GM12865 (cell line): ENCODE measurements around the gene MSL1.

Experiments used
- DNase-seq: peaks from one replicate; pipeline ENCODE4 v3.0.0; 2010; ENCODE audit warnings: low read depth
- H3K4me3 ChIP-seq: 2 replicates; pipeline ENCODE4 v1.5.1; 2011; ENCODE audit warnings: mild to moderate bottlenecking, low read depth, low read length, control low read depth
- TF ChIP-seq, protein P1 (sequence below): IDR thresholded peaks from 2 replicates; pipeline ENCODE4 v1.5.1; 2011; ENCODE audit warnings: low read length, control low read depth, low read depth, inconsistent platforms; ENCODE audit not compliant: insufficient read depth; ENCODE audit errors: missing control alignments

Gene MSL1

DNA sequence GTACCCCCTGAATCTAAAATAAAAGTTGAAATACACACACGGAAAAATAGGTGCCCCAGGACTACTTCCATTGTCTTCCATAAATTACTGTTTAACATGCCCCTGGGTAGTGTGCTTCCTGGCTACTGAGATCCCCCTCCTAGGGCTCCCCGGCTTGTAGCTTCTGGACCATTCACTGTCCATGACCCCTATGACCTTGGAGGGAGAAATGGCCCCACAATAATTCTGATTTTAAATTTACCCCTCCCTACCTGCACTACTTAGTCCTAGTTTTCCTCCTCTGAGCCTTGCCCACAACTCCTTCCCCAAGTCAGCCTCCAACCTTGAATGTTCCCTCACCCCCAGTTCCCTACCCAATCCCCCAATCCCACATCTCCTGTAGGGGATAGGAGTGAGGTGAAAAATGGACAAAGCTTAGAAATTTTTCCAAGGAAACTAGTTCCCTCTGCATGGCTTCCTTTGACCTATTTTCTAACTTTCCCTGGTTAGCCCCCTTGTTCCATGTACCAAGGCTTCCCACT, 9.5 kb upstream of the MSL1 start:
- no peak overlapping the region for H3K4me3 ChIP-seq
- no peak for DNase-seq
- TF ChIP-seq, protein P1, sequence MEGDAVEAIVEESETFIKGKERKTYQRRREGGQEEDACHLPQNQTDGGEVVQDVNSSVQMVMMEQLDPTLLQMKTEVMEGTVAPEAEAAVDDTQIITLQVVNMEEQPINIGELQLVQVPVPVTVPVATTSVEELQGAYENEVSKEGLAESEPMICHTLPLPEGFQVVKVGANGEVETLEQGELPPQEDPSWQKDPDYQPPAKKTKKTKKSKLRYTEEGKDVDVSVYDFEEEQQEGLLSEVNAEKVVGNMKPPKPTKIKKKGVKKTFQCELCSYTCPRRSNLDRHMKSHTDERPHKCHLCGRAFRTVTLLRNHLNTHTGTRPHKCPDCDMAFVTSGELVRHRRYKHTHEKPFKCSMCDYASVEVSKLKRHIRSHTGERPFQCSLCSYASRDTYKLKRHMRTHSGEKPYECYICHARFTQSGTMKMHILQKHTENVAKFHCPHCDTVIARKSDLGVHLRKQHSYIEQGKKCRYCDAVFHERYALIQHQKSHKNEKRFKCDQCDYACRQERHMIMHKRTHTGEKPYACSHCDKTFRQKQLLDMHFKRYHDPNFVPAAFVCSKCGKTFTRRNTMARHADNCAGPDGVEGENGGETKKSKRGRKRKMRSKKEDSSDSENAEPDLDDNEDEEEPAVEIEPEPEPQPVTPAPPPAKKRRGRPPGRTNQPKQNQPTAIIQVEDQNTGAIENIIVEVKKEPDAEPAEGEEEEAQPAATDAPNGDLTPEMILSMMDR: no peak

DNA sequence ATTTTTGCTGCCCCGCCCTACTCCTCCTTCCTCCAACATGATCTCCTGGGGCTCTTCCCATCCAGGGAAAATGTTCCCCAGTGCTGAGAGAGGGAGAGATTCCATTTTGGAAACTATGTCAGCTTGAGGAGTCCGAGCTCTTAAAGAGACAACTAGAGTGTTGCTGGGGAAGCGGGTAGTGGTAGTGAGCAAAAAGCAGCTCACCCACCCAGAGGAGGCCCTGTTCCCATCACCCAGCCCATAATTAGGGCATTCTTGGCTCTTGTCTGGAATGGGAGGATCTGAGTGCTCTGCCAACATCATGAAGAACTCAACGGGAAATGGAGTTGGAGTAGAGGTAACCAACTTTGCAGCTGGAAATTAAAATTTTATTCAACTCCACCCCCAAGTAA, 9.1 kb upstream of the MSL1 start:
- H3K4me3 ChIP-seq: no peak overlapping the region
- TF ChIP-seq, protein P1: no peak
- no peak for DNase-seq

DNA sequence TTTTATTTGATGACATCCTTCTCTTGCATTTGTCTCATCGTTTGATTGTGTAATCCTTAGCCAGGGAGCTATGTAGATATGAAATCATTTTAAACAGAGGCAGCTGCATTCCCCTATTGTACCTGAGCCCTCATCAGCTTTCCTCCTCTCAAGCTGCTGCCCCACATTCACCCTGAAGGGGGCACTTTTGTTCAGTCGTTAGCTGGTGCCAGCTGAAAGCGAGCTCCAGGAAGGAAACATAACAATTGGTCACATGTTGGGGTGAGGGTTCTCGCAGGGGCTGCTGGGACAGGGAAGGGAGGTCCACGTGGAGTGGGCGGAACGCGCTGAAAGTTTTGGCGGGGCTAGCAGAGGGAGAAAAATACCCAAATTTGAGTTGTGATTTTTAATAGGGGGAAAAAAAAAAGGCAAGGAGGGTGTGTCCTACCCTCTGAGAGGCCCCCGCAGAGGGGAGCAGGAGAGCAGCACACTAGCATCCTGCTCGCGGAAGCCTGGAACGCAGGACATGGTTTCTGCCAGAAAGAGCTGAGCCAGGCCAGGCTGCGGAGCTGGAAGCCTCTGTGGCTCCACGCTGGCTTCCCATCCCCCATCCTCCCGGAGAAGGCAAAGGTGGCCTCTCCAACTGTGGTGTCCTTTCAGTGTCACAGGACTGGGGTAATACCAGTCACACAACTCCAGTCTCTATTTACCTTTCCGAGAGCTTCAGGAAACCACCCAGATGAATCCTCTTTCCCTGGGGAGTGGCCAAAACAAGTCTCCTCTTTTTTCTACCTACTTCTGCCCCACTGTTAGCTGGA, 8.5 kb upstream of the MSL1 start:
- peak; percentile 96 for DNase-seq
- TF ChIP-seq, protein P1: peak; percentile 80
- peak overlapping the region; percentile 56 for H3K4me3 ChIP-seq

DNA sequence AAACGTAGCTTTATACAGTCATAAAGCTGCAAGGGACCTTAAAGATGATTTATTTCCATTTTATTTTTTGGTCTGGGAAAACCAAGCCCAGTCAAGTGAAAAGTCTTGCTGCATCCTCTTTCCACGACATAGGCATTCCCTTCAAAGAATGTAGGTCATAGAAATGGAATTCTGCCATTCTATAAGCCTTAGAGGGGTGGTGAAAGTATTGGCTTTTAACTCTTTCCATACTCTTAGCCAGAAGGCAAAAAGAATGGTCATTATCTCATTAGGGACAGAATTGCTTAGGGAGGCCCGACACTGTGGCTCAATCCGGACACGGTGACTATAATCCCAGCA, 7.9 kb upstream of the MSL1 start:
- DNase-seq: no peak
- TF ChIP-seq, protein P1: no peak
- H3K4me3 ChIP-seq: peak overlapping the region; percentile 56

DNA sequence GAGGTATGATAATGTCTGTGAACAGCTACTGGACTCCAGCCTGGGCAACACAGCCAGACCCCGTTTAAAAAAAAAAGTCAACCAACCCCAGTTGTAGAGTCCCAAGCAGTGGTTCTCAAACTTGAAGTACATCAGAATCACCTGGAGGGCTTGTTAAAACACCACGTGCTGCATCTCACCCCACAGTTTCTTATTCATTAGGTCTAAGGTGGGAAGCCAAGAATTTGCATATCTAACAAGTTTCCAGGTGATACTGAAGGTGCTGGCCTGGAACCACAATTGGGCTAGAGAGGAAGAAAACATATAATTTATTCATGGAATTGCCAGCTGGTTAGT, 6.7 kb upstream of the MSL1 start:
- TF ChIP-seq, protein P1: no peak
- no peak for DNase-seq
- no peak overlapping the region for H3K4me3 ChIP-seq

DNA sequence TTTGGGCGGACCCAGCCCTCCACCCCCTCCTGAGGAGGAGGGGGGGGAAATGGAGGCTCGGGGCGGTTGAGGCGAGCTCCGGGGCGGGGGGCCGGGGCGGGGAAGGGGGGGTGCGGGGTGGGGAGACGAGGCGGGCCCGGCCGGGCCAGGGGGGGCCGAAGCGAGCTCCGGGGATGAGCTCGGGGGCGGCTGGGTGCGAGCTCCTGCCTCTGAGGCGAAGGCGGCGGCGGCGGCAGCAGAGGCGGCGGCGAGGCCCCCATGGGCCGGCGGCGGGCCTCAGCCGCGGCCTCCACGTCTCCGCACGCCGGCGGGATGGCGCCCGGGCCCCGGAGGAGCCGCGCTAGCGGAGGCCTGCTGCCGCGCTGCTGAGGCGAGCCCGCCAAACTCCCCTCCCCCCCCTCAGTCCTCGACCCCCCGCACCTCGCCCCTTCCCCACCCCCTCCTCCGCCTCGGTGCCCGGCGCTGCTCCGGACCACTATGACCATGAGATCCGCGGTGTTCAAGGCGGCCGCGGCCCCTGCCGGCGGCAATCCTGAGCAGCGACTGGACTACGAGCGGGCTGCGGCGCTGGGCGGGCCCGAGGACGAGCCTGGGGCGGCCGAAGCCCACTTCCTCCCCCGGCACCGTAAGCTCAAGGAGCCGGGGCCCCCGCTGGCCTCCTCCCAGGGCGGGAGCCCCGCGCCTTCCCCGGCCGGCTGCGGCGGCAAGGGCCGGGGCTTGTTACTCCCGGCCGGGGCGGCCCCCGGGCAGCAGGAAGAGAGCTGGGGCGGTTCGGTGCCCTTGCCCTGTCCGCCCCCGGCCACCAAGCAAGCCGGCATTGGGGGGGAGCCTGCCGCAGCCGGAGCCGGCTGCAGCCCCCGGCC, 596 bp downstream of the MSL1 start:
- peak; percentile 74 for DNase-seq
- H3K4me3 ChIP-seq: peak overlapping the region; percentile 69
- TF ChIP-seq, protein P1: no peak
